ENCODE measurements around the gene HCAR3.

HCAR3 gene

DNA sequence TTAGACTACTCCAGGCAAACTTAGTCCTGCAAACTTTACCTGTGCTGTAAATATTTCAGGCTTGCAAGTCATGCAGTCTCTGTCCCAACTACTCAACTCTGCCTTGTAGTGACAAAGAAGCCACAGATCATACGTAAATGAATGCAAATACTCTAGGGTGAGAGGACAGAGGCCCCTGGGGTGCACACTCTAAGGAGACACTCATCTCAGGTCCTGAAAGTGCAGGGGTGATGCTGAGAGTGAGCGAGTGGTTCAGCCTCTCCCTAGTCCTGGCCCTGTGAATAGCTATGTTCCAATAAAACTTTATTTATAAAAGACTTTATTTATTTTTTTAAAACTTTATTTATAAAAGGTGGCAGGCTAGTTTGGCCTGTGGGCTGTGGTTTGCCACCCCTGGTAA lies 48.3 kb downstream of the HCAR3 start:
- H3K4me3 ChIP-seq (ENCODE audit: low read depth, low read length) = no peak overlapping the region
- TF ChIP-seq, protein P1, sequence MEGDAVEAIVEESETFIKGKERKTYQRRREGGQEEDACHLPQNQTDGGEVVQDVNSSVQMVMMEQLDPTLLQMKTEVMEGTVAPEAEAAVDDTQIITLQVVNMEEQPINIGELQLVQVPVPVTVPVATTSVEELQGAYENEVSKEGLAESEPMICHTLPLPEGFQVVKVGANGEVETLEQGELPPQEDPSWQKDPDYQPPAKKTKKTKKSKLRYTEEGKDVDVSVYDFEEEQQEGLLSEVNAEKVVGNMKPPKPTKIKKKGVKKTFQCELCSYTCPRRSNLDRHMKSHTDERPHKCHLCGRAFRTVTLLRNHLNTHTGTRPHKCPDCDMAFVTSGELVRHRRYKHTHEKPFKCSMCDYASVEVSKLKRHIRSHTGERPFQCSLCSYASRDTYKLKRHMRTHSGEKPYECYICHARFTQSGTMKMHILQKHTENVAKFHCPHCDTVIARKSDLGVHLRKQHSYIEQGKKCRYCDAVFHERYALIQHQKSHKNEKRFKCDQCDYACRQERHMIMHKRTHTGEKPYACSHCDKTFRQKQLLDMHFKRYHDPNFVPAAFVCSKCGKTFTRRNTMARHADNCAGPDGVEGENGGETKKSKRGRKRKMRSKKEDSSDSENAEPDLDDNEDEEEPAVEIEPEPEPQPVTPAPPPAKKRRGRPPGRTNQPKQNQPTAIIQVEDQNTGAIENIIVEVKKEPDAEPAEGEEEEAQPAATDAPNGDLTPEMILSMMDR (IDR thresholded peaks at IDR 0.05; ENCODE audit: borderline replicate concordance, insufficient read depth, low read depth, low read length) = no peak

GRCh38 chr12:122665759-122666158 lies 50.9 kb downstream of the HCAR3 start:
- no peak overlapping the region for H3K4me3 ChIP-seq (ENCODE audit: low read depth, low read length)

GRCh38 chr12:122665349-122665748 lies 51.3 kb downstream of the HCAR3 start:
- TF ChIP-seq, protein P1 (IDR thresholded peaks at IDR 0.05; ENCODE audit: borderline replicate concordance, insufficient read depth, low read depth, low read length) = no peak
- H3K4me3 ChIP-seq (ENCODE audit: low read depth, low read length) = no peak overlapping the region

More at GRCh38 chr12:122665759-122666158, 50.9 kb downstream of the HCAR3 start:
- TF ChIP-seq, protein P1 (IDR thresholded peaks at IDR 0.05; ENCODE audit: borderline replicate concordance, insufficient read depth, low read depth, low read length) = no peak
